ENCODE measurements around the gene ACKR4.
"Not testable (repeated sequence)": the region's sequence is repeated elsewhere in the genome, so short reads cannot be mapped to it uniquely, and the experiment has no call there.

ACKR4 gene

DNA sequence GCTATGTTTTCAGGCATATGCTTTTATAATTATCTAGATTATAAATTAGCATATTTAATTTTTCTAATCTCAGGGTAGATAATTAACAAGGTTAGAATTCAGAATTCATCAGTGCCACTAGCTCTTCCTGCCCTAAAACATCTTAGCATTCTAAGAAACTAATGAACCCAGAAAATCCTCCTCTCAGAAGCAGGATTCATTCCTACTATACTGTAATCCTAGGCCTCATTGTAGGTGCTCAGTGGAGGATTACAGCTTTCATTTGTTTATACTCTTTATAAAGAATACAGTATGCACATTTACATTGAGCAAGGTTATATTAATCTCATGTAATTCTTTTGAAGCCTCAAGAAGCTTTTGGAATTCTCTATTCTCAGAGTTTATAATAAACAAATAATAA is 41.6 kb downstream of the ACKR4 start:
- DNase-seq (ENCODE audit: low read depth in 1 of 2, low spot score in 1 of 2), result no peak

DNA sequence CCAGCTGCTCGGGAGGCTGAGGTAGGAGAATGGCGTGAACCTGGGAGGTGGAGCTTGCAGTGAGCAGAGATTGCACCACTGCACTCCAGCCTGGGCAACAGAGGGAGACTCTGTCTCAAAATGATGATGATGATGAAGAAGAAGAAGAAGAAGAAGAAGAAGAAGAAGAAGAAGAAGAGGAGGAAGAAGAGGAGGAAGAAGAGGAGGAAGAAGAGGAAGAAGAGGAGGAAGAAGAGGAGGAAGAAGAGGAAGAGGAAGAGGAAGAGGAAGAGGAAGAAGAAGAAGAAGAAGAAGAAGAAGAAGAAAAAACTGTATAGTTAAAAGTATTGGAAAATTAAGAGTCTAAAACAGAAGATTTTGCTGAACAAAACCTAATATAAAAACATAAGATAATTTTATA is 44.4 kb downstream of the ACKR4 start:
- not testable (repeated sequence) for DNase-seq (ENCODE audit: low read depth in 1 of 2, low spot score in 1 of 2)

DNA sequence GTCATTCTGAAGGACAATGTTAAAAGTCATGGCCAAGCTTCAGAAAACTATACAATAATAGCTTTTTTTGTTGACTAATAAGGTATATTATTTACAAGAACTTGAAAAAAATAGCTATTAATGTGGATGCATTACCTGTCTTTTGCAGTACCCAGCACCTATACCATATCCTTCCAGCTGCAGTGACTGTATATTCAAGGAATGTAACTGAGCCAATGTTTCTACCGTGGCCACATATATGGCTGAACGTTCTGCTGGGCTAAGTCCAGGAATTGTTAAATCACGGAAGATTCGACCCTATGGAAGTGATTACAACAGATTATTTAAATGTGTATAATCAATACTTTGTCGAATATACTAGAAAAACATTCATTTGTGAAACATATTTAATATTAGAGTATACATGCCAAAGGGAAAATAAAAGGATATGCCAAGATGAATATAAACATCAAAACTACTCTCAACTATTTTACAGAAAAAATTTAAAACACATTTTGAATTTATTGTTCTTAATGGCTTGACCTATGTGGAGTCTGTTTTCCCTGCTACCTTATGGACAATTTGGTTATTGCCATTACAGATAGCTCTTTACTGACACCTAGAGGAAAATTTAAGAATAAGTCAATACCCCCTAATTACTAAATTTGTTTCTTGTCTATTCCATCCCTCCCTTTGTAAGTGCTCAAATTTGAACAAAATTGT is 44.9 kb downstream of the ACKR4 start:
- DNase-seq (ENCODE audit: low read depth in 1 of 2, low spot score in 1 of 2), result no peak

DNA sequence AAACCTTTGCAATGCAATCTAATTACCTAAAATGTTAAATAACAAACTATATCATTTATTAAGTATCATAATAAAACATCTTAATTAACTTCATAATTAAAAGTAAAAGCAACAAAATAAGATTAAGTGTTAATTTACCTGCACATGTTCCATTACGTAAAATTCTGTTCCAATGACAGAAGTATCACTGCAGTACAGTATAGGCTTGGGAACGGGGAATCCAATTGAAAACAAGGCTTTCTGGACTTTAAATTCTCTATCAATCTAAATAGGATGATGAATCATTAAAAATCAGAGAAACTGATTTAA is 45.4 kb downstream of the ACKR4 start:
- DNase-seq (ENCODE audit: low read depth in 1 of 2, low spot score in 1 of 2), result no peak

DNA sequence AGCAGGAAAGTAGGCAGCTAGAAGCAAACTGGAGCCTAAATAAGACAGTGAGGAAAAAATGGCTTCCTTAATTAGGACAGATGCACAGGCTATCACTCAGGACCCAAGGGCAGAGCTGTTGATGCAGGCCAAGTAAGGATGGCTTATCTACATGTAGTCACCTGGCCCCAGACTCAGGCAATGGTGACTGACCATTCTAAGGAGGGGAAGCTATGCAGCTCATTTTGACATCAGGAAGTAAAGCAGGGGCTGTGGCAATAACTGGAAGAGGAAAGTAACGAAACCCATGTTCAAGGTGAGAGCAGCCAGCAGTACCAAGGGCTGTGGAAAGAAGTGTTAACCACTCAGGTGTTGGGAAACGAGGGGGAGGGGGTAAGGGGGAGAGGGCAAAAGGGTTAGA is 46.3 kb downstream of the ACKR4 start:
- no peak for DNase-seq (ENCODE audit: low read depth in 1 of 2, low spot score in 1 of 2)

DNA sequence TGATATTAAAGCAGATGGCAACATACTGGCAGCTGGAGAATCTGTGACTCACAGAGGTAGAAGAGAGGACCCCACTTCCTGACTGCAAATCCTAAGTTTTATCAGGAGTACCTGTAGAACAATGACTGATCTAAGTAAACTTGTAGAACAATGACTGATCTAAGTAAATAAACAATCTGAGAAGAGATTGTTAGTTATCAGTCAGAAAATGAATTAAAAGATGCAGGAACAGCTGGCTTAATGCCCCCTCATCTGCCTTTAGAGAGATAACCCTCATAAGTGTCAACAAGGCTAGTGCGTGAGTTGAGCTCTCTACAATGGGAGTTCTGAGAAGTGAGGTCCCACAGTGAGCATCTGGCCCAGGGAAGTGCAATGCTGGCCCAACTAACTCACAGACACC is 48.0 kb downstream of the ACKR4 start:
- no peak for DNase-seq (ENCODE audit: low read depth in 1 of 2, low spot score in 1 of 2)

DNA sequence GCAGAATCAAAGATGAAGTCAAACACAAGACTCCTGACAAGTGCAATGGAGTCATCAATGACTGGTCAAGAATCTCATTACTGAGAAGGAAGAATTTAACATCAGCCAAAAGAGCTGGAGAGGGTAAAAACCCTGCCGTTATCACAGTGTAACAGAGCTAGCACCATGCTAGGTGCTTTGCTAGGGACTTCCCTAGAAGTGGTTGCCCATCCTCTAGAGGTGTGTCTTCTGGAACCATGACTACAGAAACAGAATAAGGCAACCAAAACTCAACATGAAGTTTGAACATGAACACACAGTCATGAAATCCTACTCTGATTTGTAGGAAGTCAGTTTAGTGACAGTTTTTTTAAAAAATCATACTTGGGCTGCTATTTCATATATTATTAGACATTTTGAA is 53.1 kb downstream of the ACKR4 start:
- no peak for DNase-seq (ENCODE audit: low read depth in 1 of 2, low spot score in 1 of 2)
